ENCODE measurements around the gene ACSM2B.
"Not testable (repeated sequence)": the region's sequence is repeated elsewhere in the genome, so short reads cannot be mapped to it uniquely, and the experiment has no call there.

ACSM2B gene

GRCh38 chr16:20592780-20593179, 16.6 kb upstream of the ACSM2B start:
- not testable (repeated sequence) for DNase-seq

GRCh38 chr16:20589486-20589885, 13.3 kb upstream of the ACSM2B start:
- DNase-seq, result not testable (repeated sequence)

- not testable (repeated sequence) for DNase-seq
These were observed 11.5 kb upstream of the ACSM2B start for GRCh38 chr16:20587645-20588074.

GRCh38 chr16:20586716-20587115, 10.5 kb upstream of the ACSM2B start:
- not testable (repeated sequence) for DNase-seq

GRCh38 chr16:20586112-20586511, 9.9 kb upstream of the ACSM2B start:
- not testable (repeated sequence) for DNase-seq

- not testable (repeated sequence) for DNase-seq
These were observed 4.5 kb upstream of the ACSM2B start for GRCh38 chr16:20580487-20581259.

- DNase-seq, result not testable (repeated sequence)
These were observed 1.9 kb upstream of the ACSM2B start for GRCh38 chr16:20578091-20578490.

- not testable (repeated sequence) for DNase-seq
These were observed 7.0 kb downstream of the ACSM2B start for GRCh38 chr16:20569117-20569651.

- no peak for DNase-seq
These were observed 7.8 kb downstream of the ACSM2B start for GRCh38 chr16:20568404-20568803.

- DNase-seq, result no peak
These were observed 9.3 kb downstream of the ACSM2B start for GRCh38 chr16:20566864-20567263.

- DNase-seq, result not testable (repeated sequence)
These were observed 10.8 kb downstream of the ACSM2B start for GRCh38 chr16:20565334-20565733.

GRCh38 chr16:20564218-20564617, 11.9 kb downstream of the ACSM2B start:
- not testable (repeated sequence) for DNase-seq

GRCh38 chr16:20555628-20556027, 20.5 kb downstream of the ACSM2B start:
- DNase-seq, result not testable (repeated sequence)

- not testable (repeated sequence) for DNase-seq
These were observed 21.5 kb downstream of the ACSM2B start for GRCh38 chr16:20554689-20555088.

GRCh38 chr16:20553493-20553892, 22.7 kb downstream of the ACSM2B start:
- not testable (repeated sequence) for DNase-seq

- not testable (repeated sequence) for DNase-seq
These were observed 29.2 kb downstream of the ACSM2B start for GRCh38 chr16:20546951-20547350.

GRCh38 chr16:20546278-20546853, 29.8 kb downstream of the ACSM2B start:
- DNase-seq, result not testable (repeated sequence)

- not testable (repeated sequence) for DNase-seq
These were observed 35.4 kb downstream of the ACSM2B start for GRCh38 chr16:20540603-20541316.

- DNase-seq, result no peak
These were observed 37.5 kb downstream of the ACSM2B start for GRCh38 chr16:20538687-20539086.

- no peak for DNase-seq
These were observed 38.0 kb downstream of the ACSM2B start for GRCh38 chr16:20538181-20538580.

GRCh38 chr16:20536669-20537068, 39.5 kb downstream of the ACSM2B start:
- DNase-seq, result not testable (repeated sequence)

- not testable (repeated sequence) for DNase-seq
These were observed 43.8 kb downstream of the ACSM2B start for GRCh38 chr16:20532284-20532792.

- not testable (repeated sequence) for DNase-seq
These were observed 44.4 kb downstream of the ACSM2B start for GRCh38 chr16:20531795-20532194.
